H1 (cell line): ENCODE results near the gene LENG9. TPM values are rescaled to one million over a fixed set of nuclear protein-coding genes. Genes with fewer than 3 reads are reported as not detected.
A peak's percentile ranks its signal among the peaks of the same experiment; 100 is the strongest.

Source experiments
- BACH1 ChIP-seq: IDR thresholded peaks from 2 replicates; pipeline ENCODE4 v1.6.1; 2012; ENCODE audit warnings: low read length, improper control_type of control experiment
- BCL11A ChIP-seq, 2 experiments: IDR thresholded peaks; one replicate each; pipeline ENCODE4 v1.6.1; 2011; ENCODE audit warnings: low read depth in 2 of 2, low read length in 2 of 2, mild to moderate bottlenecking in 2 of 2
- CHD7 ChIP-seq: fragments of 300-600 bp; sonication (generic); IDR thresholded peaks from 2 replicates; pipeline ENCODE4 v1.7.1; 2012; ENCODE audit warnings: low read length, moderate library complexity, mild to moderate bottlenecking, inconsistent platforms; ENCODE audit not compliant: insufficient replicate concordance
- CREB1 ChIP-seq: IDR thresholded peaks from 2 replicates; pipeline ENCODE4 v1.6.1; 2012; ENCODE audit warnings: inconsistent platforms
- NRF1 ChIP-seq: IDR thresholded peaks from 2 replicates; pipeline ENCODE4 v1.6.1; 2011; ENCODE audit warnings: mild to moderate bottlenecking, low read depth, low read length, improper control_type of control experiment
- PHF8 ChIP-seq: fragments of 200-600 bp; sonication (generic); conservative IDR thresholded peaks from 2 replicates; pipeline ENCODE4 v1.7.1; 2012; ENCODE audit warnings: low read depth, mild to moderate bottlenecking, inconsistent platforms, low read length, moderate library complexity
- SIN3A ChIP-seq, 2 experiments: IDR thresholded peaks in 1 of 2; conservative IDR thresholded peaks in 1 of 2; 2 replicates each; pipeline ENCODE4 v1.6.1; 2011 to 2012; ENCODE audit warnings: low read length in 2 of 2, improper control_type of control experiment in 1 of 2, low read depth in 1 of 2, mild to moderate bottlenecking in 1 of 2
- SRF ChIP-seq: IDR thresholded peaks from 2 replicates; pipeline ENCODE4 v1.6.1; 2011; ENCODE audit warnings: mild to moderate bottlenecking, low read depth, low read length, moderate library complexity
- YY1 ChIP-seq: IDR thresholded peaks from 2 replicates; pipeline ENCODE4 v1.6.1; 2011; ENCODE audit warnings: low read depth, mild to moderate bottlenecking, low read length
- ZNF274 ChIP-seq: IDR thresholded peaks from 2 replicates; pipeline ENCODE4 v1.7.0; 2012; ENCODE audit warnings: low read length, borderline replicate concordance; ENCODE audit errors: extremely low read depth
- polyA plus RNA-seq, 7 experiments: library from polyadenylated mRNA; depleted of rRNA in 3 of 7; stranded (reverse) in 5 of 7; unstranded in 2 of 7; fragments of >200 nt in 5 of 7; fragments of 200-250 nt in 2 of 7; gene quantifications; 1 replicate in 5 of 7; 2 replicates in 1 of 7; 4 replicates in 1 of 7; pipeline versions ENCODE4 v1.2.1 to v1.2.3, GENCODE V29; 2011 to 2013; ENCODE audit warnings: missing spikeins in 2 of 7, mixed read lengths in 2 of 7
- total RNA-seq: library from RNA; stranded (reverse); fragmentation: NEBNext Ultra II Directional; extraction: Animal tissue kit (Norgen Biotek cat#: 25700); gene quantifications from 2 replicates; pipeline ENCODE4 v1.2.1, GENCODE V29; 2021

The LENG9 gene
- total and polyA plus RNA-seq, 2 of the 8 experiments (the other 6 are each of a cell fraction or from before 2014, with no cell fraction given): 1.6 to 3.9 TPM

GRCh38 chr19:54448774-54449700 lies 14.5 kb downstream of the LENG9 start, which contains the start of gene LENG8 (continued):
- no peak for TF ChIP-seq CHD7
- TF ChIP-seq CREB1: peak; percentile 96
- no peak for TF ChIP-seq ZNF274
- peak; percentile 74 for TF ChIP-seq NRF1
- TF ChIP-seq BACH1: peak; percentile 92
- TF ChIP-seq BCL11A (IDR thresholded peaks at IDR 0.05; ENCODE audit: low read depth in 2 of 2, low read length in 2 of 2): no peak
- no peak for TF ChIP-seq SIN3A (conservative IDR thresholded peaks at IDR 0.05 in 1 of 2, IDR thresholded peaks at IDR 0.05 in 1 of 2; ENCODE audit: low read depth in 1 of 2, low read length in 2 of 2)
- TF ChIP-seq YY1: no peak
- peak; percentile 93 for TF ChIP-seq PHF8
- peak; percentile 42; the same call in 1 of the 2 replicates for TF ChIP-seq SRF
